ENCODE data around the gene OR5K3. TPM values are rescaled to one million over a fixed set of nuclear protein-coding genes. Genes with fewer than 3 reads are reported as not detected.

OR5K3 gene, protein sequence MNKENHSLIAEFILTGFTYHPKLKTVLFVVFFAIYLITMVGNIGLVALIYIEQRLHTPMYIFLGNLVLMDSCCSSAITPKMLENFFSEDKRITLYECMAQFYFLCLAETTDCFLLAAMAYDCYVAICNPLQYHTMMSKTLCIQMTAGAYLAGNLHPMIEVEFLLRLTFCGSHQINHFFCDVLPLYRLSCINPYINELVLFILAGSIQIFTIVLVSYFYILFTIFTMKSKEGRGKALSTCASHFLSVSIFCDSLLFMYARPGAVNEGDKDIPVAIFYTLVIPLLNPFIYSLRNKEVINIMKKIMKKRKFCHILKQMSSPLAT
- polyA plus RNA-seq (2013, experiment 1 of 2): not detected
- not detected for polyA plus RNA-seq (2013, experiment 2 of 2)

DNA sequence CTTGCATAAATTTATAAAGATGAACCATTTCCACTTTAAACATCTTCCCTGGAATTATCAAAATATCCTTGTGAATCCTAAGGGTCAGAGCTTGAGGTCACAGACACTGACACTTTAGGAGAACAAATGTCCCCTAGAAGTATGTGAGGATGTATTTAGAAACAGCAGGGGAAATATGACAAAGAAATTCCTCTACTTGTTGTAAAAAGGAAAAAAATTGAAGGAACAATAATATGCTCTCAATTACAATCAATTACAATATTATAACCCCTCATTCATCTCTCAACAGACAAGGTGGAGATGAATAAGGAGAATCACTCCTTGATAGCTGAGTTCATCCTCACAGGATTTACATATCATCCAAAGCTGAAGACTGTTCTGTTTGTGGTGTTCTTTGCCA lies at the start of gene OR5K3:
Gene OR5K3, plus strand, starts transcription at position 301 of the 400 bp plus-strand sequence. Its CDS starts 0 bp downstream, at position 301.
- Histone ChIP-seq H3K9me3 (ENCODE audit: control insufficient read depth, low read length) (no peaks in the 10 kb centered on the region), H3K4me3 (ENCODE audit: extremely low read depth, insufficient read depth, low read length, poor library complexity, severe bottlenecking) (no peak within 1 kb of the TSS), H3K36me3 (ENCODE audit: control insufficient read depth, insufficient read depth, low read length) (no peaks in the 10 kb centered on the region), H3K4me1 (ENCODE audit: control insufficient read depth, insufficient read depth, low read length, poor library complexity, severe bottlenecking) (no peaks in the 10 kb centered on the region), H3K27ac (ENCODE audit: low read depth, low read length, severe bottlenecking) (no peak within 1 kb of the TSS)

DNA sequence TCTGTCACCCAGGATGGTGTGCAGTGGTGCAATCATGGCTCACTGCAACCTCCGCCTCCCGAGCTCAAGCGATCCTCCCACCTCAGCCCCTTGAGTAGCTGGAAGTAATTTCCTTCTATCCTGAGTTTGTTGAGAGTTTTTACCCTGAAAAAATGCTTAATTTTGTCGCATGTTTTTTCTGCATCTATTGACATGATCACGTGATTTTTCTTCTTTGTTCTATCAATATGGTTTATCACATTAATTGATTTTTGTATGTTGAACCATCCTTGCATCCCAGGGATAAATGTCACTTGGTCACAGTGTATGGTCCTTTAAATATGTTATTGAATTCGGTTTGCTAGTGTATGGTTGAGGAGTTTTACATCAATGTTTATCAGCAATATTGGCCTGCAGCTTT lies 48.7 kb upstream of the OR5K3 start:
- Histone ChIP-seq H3K4me3 (ENCODE audit: extremely low read depth, insufficient read depth, low read length, poor library complexity, severe bottlenecking) (no peak overlapping the region), H3K36me3 (ENCODE audit: control insufficient read depth, insufficient read depth, low read length) (no peaks in the 10 kb centered on the region), H3K27ac (ENCODE audit: low read depth, low read length, severe bottlenecking) (no peak overlapping the region), H3K9me3 (ENCODE audit: control insufficient read depth, low read length) (peaks cover 4% of the 10 kb centered on the region), H3K4me1 (ENCODE audit: control insufficient read depth, insufficient read depth, low read length, poor library complexity, severe bottlenecking) (no peaks in the 10 kb centered on the region)
- 84 to 97% methylated on average over 4 to 5 of the region's 6 CpGs for WGBS, 2 experiments (ENCODE audit: insufficient coverage in 2 of 2)

DNA sequence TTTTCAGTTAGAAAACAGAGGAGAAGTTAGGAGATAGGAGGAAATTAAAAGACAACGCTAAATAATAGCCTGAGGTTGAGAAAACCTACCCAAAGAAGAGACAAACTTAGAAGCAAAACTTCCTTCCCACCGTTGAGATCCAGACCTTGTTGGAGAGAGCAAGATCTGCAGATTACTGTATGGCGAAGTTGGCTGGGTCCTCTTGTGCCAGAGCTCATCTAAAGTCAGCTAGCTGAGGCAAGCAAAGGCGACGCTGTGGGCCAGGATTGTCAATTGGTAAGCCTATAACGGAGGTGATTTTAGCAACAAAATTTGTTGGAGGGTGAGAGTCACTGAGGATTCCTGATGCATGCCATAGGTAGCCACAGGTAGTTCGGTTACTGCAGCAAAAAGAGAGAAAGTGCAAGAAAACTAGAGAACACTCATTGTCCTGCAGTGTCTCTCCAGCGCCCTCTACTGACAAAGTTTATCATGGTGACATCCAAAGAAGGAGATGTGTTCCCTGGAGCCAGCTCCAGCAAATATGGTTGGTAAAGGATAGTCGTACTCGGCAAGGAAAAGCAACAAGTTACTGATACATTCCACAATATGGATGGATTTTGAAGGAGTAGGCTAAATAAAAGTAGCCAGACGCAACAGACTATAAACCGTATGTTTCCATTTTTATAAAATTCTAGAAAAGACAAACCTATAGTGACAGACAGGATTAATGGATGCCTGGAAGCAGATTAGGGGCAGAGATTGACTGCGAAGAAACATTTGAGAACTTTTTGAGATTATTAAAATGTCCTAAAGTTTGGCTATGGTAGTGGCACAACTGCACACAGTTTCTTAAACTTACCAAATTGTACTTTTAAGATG lies 46.6 kb upstream of the OR5K3 start:
- no peak overlapping the region for H3K27ac ChIP-seq (ENCODE audit: low read depth, low read length, severe bottlenecking)
- no peaks in the 10 kb centered on the region for H3K4me1 ChIP-seq (ENCODE audit: control insufficient read depth, insufficient read depth, low read length, poor library complexity, severe bottlenecking)
- no peak overlapping the region for H3K4me3 ChIP-seq (ENCODE audit: extremely low read depth, insufficient read depth, low read length, poor library complexity, severe bottlenecking)
- H3K36me3 ChIP-seq (ENCODE audit: control insufficient read depth, insufficient read depth, low read length): no peaks in the 10 kb centered on the region
- 66 to 90% methylated on average over 5 to 8 of the region's 13 CpGs for WGBS, 2 experiments (ENCODE audit: insufficient coverage in 2 of 2)
- H3K9me3 ChIP-seq (ENCODE audit: control insufficient read depth, low read length): peaks cover 4% of the 10 kb centered on the region

DNA sequence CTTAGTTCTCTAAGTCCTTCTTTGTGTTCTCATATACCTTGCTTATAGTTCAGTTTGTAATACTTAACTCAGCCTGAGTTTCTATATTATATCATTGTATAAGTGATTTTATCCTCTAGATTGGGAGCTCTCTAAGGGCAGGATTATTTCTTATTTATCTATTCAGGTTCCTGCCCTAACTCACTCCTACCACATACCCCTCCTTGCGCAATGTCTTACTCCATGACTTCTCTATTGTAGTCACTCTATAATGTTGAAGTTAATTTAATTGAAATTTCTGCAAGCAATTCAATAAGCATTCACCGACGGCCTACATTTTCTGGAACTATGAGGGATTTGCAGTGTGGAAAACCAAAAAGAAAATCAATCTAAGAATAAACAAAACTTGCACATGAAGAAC lies 40.4 kb upstream of the OR5K3 start:
- no peak overlapping the region for H3K4me3 ChIP-seq (ENCODE audit: extremely low read depth, insufficient read depth, low read length, poor library complexity, severe bottlenecking)
- H3K27ac ChIP-seq (ENCODE audit: low read depth, low read length, severe bottlenecking): no peak overlapping the region
- H3K9me3 ChIP-seq (ENCODE audit: control insufficient read depth, low read length): peaks cover 4% of the 10 kb centered on the region
- WGBS, 2 experiments (ENCODE audit: insufficient coverage in 2 of 2): no CpG with 5 or more reads among the region's 3 CpGs
- H3K36me3 ChIP-seq (ENCODE audit: control insufficient read depth, insufficient read depth, low read length): no peaks in the 10 kb centered on the region
- no peaks in the 10 kb centered on the region for H3K4me1 ChIP-seq (ENCODE audit: control insufficient read depth, insufficient read depth, low read length, poor library complexity, severe bottlenecking)

GRCh38 chr3:98353554-98353953 lies 36.9 kb upstream of the OR5K3 start, which contains the start of gene OR5K4:
OR5K4 (plus strand) TSS chr3:98353854; CDS start chr3:98353854, 0 bp downstream.
- no peak within 1 kb of the TSS for H3K27ac ChIP-seq (ENCODE audit: low read depth, low read length, severe bottlenecking)
- H3K9me3 ChIP-seq (ENCODE audit: control insufficient read depth, low read length): no peaks in the 10 kb centered on the region
- no peak within 1 kb of the TSS for H3K4me3 ChIP-seq (ENCODE audit: extremely low read depth, insufficient read depth, low read length, poor library complexity, severe bottlenecking)
- H3K36me3 ChIP-seq (ENCODE audit: control insufficient read depth, insufficient read depth, low read length): no peaks in the 10 kb centered on the region
- WGBS, 2 experiments (ENCODE audit: insufficient coverage in 2 of 2): no CpG with 5 or more reads among the region's 2 CpGs
- H3K4me1 ChIP-seq (ENCODE audit: control insufficient read depth, insufficient read depth, low read length, poor library complexity, severe bottlenecking): no peaks in the 10 kb centered on the region

GRCh38 chr3:98359250-98359649 lies 31.2 kb upstream of the OR5K3 start:
- Histone ChIP-seq H3K27ac (ENCODE audit: low read depth, low read length, severe bottlenecking) (no peak overlapping the region), H3K4me1 (ENCODE audit: control insufficient read depth, insufficient read depth, low read length, poor library complexity, severe bottlenecking) (no peaks in the 10 kb centered on the region), H3K4me3 (ENCODE audit: extremely low read depth, insufficient read depth, low read length, poor library complexity, severe bottlenecking) (no peak overlapping the region), H3K36me3 (ENCODE audit: control insufficient read depth, insufficient read depth, low read length) (no peaks in the 10 kb centered on the region), H3K9me3 (ENCODE audit: control insufficient read depth, low read length) (no peaks in the 10 kb centered on the region)

DNA sequence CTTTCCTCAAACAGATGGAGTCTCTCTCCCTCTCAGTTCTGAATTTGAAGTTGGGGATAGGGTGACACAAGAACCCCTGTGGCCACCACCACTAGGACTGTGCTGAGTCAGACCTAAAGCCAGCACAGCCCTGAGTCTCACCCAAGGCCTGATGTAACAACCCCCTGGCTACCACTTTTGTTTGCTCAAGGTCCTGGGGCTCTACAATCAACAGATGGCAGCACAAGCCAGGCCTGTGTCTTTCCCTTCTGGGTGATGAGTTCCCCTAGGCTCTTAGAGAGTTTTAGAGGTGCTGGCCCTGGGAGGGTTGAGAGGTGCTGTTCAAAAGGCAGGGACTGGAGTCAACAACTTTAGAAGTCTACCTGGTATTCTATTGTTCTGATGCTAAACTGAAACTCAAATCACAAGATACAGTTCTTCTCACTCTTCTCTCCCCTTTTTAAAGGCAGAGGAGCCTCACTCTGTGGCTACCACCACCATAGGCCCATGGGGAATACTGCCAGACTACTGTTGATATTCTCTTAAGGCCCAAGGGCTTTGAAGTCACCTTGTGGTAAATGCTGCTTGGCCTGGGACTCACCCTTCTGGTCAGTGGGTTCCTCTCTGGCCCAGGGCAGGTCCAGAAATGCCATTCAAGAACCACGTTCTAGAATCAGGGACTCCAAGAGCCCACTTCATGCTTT lies 30.3 kb upstream of the OR5K3 start:
- Histone ChIP-seq H3K4me1 (ENCODE audit: control insufficient read depth, insufficient read depth, low read length, poor library complexity, severe bottlenecking) (no peaks in the 10 kb centered on the region), H3K4me3 (ENCODE audit: extremely low read depth, insufficient read depth, low read length, poor library complexity, severe bottlenecking) (no peak overlapping the region), H3K27ac (ENCODE audit: low read depth, low read length, severe bottlenecking) (no peak overlapping the region), H3K9me3 (ENCODE audit: control insufficient read depth, low read length) (no peaks in the 10 kb centered on the region), H3K36me3 (ENCODE audit: control insufficient read depth, insufficient read depth, low read length) (no peaks in the 10 kb centered on the region)
- WGBS, 2 experiments (ENCODE audit: insufficient coverage in 2 of 2): 71% methylated on average over 1 of the region's 1 CpG; no CpG with 5 or more reads in 1 of the 2 experiments

DNA sequence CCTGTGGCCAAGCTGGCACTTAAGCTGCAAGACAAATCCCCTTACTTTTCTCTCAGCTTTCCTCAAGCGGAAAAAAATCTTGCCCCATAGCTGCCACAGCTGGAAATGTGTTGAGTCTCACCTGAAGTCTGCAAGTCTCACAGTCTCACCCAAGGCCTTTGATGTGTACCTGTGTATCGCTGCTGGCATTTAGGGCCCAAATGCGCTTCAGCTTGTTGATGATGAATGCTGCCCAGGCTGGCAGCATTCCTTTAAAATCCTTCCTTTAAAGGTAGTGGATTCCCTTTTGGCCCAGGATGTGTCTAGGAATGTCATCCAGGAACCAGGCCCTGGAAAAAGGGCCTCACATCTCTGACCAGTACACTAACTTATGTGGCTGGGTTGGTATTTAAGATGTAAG lies 29.8 kb upstream of the OR5K3 start:
- H3K4me3 ChIP-seq (ENCODE audit: extremely low read depth, insufficient read depth, low read length, poor library complexity, severe bottlenecking): no peak overlapping the region
- H3K36me3 ChIP-seq (ENCODE audit: control insufficient read depth, insufficient read depth, low read length): no peaks in the 10 kb centered on the region
- 90 to 95% methylated on average over 3 of the region's 3 CpGs for WGBS, 2 experiments (ENCODE audit: insufficient coverage in 2 of 2)
- no peaks in the 10 kb centered on the region for H3K4me1 ChIP-seq (ENCODE audit: control insufficient read depth, insufficient read depth, low read length, poor library complexity, severe bottlenecking)
- H3K9me3 ChIP-seq (ENCODE audit: control insufficient read depth, low read length): no peaks in the 10 kb centered on the region
- H3K27ac ChIP-seq (ENCODE audit: low read depth, low read length, severe bottlenecking): no peak overlapping the region

GRCh38 chr3:98361289-98361688 lies 29.2 kb upstream of the OR5K3 start:
- WGBS, 2 experiments (ENCODE audit: insufficient coverage in 2 of 2): 83 to 84% methylated on average over 2 of the region's 2 CpGs
- H3K9me3 ChIP-seq (ENCODE audit: control insufficient read depth, low read length): no peaks in the 10 kb centered on the region
- H3K4me3 ChIP-seq (ENCODE audit: extremely low read depth, insufficient read depth, low read length, poor library complexity, severe bottlenecking): no peak overlapping the region
- H3K36me3 ChIP-seq (ENCODE audit: control insufficient read depth, insufficient read depth, low read length): no peaks in the 10 kb centered on the region
- H3K4me1 ChIP-seq (ENCODE audit: control insufficient read depth, insufficient read depth, low read length, poor library complexity, severe bottlenecking): no peaks in the 10 kb centered on the region
- no peak overlapping the region for H3K27ac ChIP-seq (ENCODE audit: low read depth, low read length, severe bottlenecking)

- no peak overlapping the region for H3K4me3 ChIP-seq (ENCODE audit: extremely low read depth, insufficient read depth, low read length, poor library complexity, severe bottlenecking)
- no peaks in the 10 kb centered on the region for H3K36me3 ChIP-seq (ENCODE audit: control insufficient read depth, insufficient read depth, low read length)
- H3K9me3 ChIP-seq (ENCODE audit: control insufficient read depth, low read length): no peaks in the 10 kb centered on the region
- no peak overlapping the region for H3K27ac ChIP-seq (ENCODE audit: low read depth, low read length, severe bottlenecking)
- 93% methylated on average over 3 of the region's 4 CpGs; no CpG with 5 or more reads in 1 of the 2 experiments for WGBS, 2 experiments (ENCODE audit: insufficient coverage in 2 of 2)
- H3K4me1 ChIP-seq (ENCODE audit: control insufficient read depth, insufficient read depth, low read length, poor library complexity, severe bottlenecking): no peaks in the 10 kb centered on the region
Measured at GRCh38 chr3:98367464-98368246, 22.8 kb upstream of the OR5K3 start.
